ENCODE measurements around the gene PARP4.
"Not testable (repeated sequence)": the region's sequence is repeated elsewhere in the genome, so short reads cannot be mapped to it uniquely, and the experiment has no call there.

PARP4 gene

DNA sequence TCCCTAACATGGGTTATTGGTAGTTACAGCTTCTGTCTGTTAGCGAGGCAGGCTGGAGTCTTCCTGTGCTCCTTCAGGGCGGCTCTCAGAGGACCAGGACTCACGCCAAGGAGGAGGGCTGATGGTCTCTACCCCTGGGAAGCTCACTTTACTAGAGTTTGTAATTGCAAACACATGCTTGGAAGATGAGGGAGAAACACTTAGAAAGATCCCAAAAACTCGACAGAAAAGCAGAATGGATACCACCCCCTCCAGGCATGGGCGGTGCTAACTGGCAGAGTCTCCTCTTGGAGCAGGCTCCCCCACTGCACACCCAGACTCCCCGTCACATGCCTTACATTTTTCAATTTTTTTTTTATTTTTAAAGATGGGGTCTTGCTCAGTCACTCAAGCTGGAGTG lies 62.0 kb downstream of the PARP4 start:
- no peak for DNase-seq (ENCODE audit: low spot score)

DNA sequence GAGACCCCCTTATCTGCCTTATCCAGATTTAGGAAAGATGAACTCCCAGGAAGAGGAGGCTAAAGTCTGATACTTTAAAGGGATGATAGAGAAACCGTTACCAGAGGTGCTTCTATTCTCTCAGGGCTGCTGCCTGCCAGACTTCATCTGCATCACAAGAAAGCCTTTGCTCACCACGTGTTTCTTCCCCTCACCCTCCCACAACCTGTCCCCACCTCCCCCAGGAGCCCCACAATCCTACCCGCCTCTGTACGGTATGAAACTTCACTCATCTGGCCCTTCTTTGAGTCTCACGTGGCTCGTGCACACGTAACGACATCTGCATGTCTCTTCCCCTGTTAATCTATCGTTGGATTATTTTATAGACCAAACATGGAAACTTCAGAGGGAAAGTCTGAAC lies 67.7 kb downstream of the PARP4 start:
- DNase-seq (ENCODE audit: low spot score): not testable (repeated sequence)

DNA sequence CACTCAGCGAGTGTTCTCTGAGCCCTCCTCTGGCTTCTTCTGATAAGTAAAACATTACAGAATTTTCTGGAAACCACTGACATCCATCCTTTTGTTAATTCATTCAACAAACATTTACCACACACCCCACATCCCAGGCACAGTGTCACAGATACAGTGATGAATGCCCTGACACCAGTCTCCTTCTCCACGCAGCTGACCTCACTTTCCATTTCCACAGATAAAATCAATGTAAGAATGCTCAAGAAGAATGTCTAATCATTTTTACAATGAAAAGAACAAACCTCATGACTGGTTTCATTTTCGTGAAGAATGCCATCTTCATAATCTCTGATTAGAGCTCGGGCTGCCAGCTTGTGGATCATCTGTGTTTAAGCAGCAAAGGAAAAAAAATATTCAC lies 69.2 kb downstream of the PARP4 start:
- DNase-seq (ENCODE audit: low spot score): no peak

DNA sequence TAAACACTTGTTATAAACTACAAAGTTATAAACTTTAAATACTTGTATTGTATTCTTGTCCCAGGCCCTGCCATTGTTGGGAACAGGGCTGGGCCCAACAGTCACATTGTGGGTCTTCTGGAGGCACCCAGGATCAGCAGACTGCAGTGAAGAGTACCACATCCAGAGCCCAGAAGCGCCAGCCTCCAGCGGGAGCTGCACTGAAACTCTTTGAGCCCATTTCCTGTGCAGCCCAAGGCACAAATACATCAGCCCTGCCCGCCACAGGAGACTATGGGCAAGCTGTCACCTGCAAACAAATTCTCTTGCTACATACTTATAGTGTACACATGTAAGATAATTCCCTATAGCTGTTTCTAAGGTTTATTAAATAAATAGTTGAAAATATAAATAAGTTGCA lies 86.5 kb downstream of the PARP4 start:
- DNase-seq (ENCODE audit: low spot score): not testable (repeated sequence)

DNA sequence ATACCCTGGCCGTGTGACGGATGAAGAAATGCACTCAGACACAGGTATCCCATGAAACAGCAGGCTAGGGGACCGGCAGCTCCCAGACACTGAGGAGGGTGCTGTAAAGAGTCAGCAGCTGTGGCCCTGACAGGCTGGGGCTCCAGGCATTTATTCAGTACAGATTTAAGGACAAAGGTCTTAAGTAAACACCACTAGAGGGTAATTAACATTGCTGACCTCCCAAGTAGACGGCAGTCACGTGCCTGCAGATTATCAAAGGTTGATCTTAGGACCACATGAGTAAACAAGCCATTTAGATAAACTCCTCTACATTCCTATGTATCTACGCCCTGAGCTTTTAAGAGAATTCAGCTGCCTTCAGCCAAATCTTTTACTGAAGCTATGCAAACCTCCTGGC lies 92.9 kb downstream of the PARP4 start:
- not testable (repeated sequence) for DNase-seq (ENCODE audit: low spot score)

DNA sequence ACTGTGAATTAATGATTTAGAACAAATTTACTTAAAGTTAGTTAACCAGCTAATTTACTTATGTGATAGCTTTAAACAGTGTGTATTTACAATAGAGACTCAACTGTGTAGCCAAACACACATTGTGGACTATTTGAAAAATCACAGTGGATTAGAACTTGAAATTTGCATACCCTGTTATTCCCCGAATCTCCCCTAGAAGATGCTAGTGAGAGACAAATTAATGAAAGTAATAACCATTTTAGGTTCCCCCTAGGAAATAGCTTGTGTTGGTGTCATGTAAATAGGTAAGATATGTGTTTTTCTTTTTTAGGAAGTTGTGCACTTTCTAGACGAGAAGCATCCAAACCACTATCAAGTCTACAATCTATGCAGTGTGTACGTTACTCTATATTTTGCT lies 104.7 kb downstream of the PARP4 start:
- no peak for DNase-seq (ENCODE audit: low spot score)

DNA sequence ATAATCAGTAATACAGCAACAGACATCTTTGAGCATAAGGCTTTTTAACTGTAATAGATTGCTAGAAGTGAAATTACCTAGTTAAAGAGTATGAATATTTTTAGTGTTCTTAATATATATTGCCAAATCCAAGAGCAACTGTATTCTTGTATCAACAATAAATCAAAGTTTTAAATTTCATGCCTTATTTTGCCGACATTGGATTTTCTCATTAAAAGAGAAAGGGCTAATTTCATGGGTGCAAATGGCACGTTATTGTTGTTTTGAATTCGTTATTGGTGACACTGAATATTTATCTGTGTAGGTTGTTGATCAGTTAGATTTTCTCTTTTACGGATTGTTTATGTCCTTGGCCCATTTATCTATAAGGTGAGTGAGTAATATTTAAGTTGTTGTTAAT lies 106.1 kb downstream of the PARP4 start:
- DNase-seq (ENCODE audit: low spot score): no peak

DNA sequence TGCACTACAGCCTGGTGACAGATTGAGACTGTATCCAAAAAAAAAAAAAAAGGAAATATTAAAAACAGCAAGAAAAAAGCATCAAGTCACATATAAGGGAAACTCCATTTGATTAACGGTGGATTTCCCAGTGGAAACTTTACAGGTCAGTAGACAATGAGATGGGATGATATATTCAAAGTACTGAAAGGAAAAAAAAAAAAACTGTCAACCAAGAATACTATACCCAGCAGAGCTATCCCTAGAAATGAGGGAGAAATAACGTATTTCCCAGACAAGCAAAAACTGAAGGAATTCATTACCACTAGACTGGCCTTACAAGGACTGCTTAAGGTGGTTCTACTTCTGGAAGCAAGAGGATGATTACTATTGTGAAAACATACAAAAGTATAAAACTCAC lies 115.8 kb downstream of the PARP4 start:
- DNase-seq (ENCODE audit: low spot score): no peak

DNA sequence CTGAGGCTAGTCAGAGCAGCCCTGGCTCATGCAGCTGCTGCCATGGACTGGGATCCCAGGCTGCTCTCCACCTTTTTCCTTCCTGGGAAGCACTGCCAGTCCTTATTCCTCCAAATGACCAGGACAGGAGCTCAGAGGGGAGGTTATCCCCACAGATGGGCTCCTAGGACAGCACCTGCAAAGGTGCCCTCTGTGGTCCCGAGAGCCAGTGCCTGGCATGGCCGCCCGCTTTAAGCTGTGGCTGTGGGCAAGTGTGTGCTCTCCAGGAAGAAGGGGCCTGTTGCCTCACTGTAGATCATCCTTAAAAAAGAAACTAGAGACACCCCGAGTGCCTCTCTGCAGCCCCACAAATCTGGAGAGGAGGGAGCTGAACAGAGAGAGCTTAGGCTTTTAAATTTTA lies 119.6 kb downstream of the PARP4 start:
- no peak for DNase-seq (ENCODE audit: low spot score)

DNA sequence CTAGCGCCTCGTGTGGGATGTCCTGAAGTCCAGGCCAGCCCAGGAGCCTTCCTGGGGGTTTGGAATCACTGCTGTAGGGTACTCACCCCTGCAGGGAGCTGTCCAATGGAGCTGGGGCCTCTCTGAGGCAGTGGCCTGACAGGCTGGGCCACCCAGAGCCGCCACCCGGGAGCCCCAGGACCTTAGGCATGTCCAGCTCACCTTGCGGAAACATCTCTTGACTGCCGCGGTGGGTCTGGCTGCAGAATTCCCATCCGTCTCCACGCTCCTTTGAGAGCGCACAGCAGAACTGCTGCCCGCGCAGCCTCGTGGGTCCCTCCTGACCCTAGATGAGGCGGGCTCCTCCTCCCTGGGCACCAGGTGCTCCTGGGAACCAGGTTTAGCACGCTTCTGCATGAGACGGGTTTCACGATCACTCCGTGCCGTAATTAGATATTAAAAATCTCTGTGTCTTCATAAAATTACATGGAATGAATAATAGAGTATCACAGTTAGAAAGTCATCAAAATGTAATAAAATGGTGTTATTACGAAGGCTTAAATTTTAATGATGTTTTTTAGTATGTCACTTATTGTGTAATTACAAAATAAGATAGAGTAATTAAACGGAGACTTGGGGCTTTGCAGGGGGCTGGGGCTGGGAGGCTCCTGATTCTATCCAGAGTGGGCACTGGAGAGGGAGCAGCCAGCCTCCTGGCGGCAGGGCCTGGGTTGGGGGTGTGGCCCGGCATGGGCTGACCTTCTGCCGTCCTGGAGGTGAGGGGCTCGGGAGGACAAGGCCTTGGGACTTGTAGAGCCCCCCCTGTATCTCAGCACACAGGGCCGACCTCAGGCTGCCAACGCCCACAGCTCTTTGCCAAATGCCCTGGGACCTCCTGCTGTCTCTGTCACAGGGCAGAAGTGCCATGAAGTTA lies 120.6 kb downstream of the PARP4 start:
- DNase-seq (ENCODE audit: low spot score): not testable (repeated sequence)

DNA sequence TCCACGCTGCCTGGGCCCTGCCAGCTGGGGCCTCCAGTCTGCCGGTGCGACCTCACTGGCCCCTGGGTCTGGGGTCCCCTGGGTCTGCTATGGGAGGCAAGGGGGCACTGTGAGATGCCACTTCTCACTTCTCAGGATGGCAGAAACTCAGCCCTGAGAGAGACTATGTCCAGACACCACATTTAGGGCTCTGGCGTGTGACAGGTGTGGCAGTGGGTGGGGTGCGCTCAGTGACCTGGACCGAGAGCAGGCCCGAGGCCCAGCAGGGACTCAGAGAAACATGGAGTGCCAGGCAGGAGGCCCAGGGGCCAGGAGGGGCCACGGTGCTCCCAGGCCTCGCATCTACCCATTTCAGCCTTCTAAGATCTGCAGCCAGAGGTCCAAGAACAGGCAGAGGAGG lies 121.8 kb downstream of the PARP4 start:
- DNase-seq (ENCODE audit: low spot score): not testable (repeated sequence)

DNA sequence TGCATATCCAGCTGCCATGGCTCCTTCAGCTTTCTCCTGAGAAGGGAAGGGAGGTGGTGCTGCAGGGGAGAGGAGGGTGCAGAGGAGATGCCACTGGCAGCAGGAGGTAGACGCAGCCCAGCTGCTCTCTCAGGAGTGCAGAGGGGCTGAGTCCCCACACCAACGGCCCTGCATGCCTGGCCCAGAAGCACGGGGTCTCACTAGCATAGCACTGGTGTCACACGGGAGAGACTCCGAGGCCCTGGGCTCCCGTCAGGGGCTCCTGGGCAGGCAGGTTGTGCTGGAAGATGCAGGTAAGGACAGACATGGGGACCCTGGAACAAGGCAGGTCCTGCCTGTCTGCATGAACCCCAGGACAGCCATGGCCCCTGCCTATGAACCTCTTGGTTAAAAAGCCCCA lies 123.1 kb downstream of the PARP4 start:
- no peak for DNase-seq (ENCODE audit: low spot score)

DNA sequence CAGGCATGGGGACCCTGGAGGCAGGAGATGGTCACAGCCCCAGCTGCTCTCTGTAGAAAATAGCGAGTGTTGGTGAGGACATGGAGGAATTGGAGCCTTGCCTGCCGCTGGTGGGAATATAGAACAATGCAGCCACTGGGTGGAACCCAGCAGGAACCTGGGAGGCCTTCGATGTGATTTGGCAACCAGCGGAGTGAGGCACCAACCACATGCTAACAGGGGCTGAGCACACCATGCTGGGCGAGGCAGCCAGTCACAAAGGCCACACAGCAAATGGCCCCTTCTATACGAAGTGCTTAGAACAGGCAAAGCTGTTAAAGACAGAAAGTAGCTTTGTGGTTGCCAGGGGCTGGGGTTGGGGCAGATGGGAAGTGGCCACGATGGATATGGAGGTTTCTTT lies 123.8 kb downstream of the PARP4 start:
- not testable (repeated sequence) for DNase-seq (ENCODE audit: low spot score)

DNA sequence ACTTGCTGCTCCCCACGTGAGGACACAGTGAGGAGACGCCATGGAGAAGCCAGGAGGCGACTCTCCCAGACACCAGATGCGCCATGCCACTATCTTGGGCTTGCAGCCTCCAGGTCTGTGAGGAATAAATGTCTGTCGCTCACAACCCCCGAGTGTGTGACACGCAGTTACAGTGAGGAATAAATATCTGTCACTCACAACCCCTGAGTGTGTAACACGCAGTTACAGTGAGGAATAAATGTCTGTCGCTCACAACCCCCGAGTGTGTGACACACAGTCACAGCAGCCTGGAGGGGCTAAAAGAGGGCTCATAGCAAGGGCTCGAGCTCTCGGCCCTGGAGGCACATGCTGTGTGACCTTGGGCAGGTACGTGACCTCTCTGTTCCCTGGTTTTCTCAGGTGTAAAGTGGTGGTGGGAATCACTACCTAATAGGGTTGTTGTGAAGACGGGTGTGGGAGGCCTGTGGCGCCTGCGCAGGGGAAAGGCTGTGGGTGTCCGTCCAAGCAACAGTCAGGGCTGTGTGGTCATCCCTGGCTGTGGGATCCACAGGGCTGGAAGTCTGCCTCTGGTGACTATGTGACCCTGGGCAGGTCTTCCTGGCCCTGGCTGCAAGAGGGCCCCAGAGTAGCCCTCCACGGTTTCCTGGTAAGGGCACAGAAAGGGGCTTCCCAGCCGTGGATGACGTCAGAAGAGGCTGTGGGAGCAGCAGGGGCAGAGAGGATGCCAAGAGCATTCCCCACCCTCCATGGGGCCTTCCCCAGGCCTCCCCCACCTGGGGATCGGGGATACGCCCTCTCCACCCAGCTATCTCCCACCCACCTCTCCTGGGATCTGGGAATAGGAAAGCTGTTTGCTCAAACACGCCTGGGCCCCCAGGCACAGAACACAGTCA lies 125.5 kb downstream of the PARP4 start:
- DNase-seq (ENCODE audit: low spot score): no peak

DNA sequence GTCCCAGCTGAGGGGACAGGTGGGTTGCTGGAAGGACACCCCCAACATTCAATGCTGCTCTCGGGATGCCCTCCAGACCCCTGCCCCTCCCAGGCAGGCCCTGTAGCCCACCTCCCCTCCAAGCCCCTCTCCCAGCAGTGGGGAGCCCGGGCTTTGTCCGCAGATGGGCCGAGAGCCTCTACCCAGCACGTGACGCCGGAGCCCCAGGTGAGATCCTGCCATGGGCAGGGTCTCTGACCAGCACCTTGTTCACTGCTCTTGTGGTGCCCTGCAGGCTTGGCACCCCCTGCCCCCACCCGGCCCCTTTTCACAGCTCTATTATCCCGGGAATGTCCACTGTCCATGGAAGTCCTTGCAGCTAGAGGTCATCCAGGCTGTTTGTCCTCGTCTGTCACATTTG lies 126.7 kb downstream of the PARP4 start:
- DNase-seq (ENCODE audit: low spot score): no peak

DNA sequence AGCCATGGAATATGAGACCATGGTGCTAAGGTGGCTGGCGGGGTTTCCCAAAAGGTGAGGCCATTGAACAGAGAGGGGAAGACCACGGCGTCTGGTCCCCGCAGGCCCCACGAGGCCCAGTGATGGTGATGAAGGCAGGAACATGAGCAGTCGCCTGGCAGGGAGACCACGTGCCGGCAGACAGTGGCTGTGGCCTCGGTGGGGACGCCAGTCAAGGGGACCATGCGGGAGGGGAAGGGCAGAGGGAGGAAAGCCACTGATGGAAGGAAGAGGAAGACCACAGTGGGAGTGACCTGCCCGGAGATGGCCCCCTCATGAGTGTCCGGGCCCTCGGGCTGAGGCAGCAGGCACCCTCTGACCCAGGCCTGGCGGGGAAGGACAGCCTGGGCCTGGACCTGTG lies 127.6 kb downstream of the PARP4 start:
- not testable (repeated sequence) for DNase-seq (ENCODE audit: low spot score)

DNA sequence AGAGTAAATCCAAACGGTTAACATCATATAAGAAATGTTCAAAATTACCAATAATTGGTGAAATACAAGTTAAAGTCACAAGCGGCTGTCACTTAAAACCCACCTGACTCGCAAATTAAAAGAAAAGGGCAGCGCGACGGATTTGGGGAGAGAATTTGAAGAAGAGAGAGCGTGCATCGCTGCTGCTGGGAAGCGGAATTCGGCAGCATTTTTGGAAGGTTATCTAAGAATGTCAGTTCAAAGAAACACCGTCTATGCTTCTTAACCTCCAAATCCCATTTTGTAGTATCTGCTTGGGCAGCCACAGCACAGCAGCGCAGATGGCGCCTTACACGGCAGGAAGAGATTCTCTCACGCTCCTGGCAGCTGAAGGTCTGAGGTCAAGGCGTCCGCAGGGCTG lies 128.5 kb downstream of the PARP4 start:
- DNase-seq (ENCODE audit: low spot score): not testable (repeated sequence)

DNA sequence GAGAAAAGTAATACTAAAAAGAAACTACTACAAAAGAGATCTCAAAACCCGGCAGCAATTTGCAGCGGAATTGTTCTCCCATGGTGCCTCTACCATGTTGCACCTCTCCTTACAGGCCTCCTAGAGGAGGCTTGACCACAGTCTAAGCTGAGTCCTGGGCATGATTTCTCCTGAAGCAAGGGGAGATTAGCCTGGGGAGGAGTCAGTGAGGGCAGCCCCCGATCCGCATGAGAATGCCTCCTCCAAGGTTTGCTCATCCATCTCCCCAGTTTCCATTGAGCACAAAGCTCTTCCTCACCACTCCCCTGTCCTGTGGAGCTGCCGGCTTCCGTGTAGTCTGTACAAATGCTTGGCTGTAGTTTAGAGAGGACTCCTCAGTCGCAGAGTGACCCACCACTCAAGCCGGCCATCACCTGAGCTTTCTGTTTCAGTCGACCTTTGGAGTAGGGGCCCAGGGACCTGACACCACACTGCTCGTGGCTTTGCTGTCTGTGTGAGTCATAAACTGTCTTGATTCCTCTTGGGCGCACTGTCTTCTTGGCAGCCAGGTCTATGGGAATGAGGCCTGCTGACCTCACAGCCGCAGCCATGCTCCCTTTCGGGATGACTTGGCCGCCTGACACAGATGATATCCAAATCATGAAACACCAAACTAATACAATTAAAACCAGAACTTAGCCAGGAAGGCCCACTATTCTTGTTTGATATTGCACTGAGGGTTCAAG lies 130.9 kb downstream of the PARP4 start:
- no peak for DNase-seq (ENCODE audit: low spot score)

DNA sequence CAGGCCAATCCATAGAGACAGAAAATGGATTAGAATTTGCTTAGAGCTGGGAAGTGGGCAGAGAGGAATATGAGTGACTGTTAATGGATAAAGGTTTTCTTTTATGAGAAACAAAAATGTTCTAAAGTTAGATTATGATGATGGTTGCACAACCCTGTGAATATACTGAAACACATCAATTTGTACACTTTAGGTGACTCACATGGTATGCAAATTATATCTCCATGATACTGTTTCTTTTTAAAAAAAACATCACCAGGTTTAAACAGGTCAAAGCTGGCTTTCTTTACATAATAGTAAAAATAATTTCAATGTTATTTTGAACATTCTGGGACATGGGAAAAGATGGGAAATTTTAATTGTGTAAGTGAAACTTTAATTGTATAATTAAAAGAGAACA lies 131.7 kb downstream of the PARP4 start:
- DNase-seq (ENCODE audit: low spot score): not testable (repeated sequence)

DNA sequence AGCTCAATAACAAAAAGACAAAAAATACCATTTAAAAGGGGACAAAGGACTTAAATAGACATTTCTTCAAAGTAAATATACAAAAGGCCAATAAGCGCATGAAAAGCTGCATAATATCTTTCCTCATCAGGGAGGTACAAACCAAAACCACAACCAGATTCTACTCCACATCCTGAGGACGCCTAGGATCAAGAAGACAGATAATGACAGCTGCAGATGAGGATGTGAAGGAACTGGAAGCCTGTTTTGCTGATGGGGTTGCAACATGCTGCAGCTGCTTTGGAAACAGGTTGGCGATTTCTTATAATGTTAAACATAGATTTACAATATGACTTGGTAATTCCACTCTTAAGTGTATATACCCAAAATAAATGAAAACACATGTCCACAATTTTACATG lies 132.4 kb downstream of the PARP4 start:
- DNase-seq (ENCODE audit: low spot score): not testable (repeated sequence)

DNA sequence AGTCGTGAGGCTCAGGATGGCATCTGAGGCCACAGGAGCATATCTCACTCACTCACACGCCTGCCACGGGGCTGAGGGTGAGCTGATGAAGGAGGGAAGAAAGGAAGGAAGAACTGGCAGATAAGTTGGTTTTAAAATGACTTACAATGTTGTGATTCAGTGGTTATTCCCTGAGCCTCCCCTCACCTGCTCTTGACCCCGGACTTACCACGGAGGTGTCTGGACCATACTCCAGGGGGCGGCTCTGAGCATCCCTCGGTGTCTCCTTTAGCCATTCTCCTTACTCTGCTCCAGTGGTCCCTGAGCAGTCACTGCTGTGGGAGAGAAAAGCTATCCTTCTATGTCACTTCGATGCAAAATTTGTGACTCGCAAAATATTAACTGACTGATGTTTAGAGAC lies 141.3 kb downstream of the PARP4 start:
- not testable (repeated sequence) for DNase-seq (ENCODE audit: low spot score)
